HUES6 (cell line): Measurements from ENCODE around the gene PDE4D.

Experiments used
- H3K27ac ChIP-seq: 2 replicates; pipeline ENCODE4 v1.7.0; 2013; ENCODE audit warnings: low read depth, mild to moderate bottlenecking, low read length, inconsistent platforms
- H3K27me3 ChIP-seq: 2 replicates; pipeline ENCODE4 v1.6.1; 2013; ENCODE audit warnings: low read length; ENCODE audit not compliant: control insufficient read depth, insufficient read depth
- H3K36me3 ChIP-seq: 2 replicates; pipeline ENCODE4 v1.6.1; 2013; ENCODE audit warnings: low read length; ENCODE audit not compliant: control insufficient read depth, insufficient read depth
- H3K4me1 ChIP-seq: 2 replicates; pipeline ENCODE4 v1.6.1; 2013; ENCODE audit warnings: low read length; ENCODE audit not compliant: control insufficient read depth, insufficient read depth
- H3K4me3 ChIP-seq: 2 replicates; pipeline ENCODE4 v1.5.1; 2013; ENCODE audit warnings: low read depth, low read length
- H3K9ac ChIP-seq: one replicate; pipeline ENCODE4 v1.6.1; 2013; ENCODE audit warnings: mild to moderate bottlenecking, low read length
- H3K9me3 ChIP-seq: 2 replicates; pipeline ENCODE4 v1.6.1; 2013; ENCODE audit warnings: low read depth, low read length; ENCODE audit not compliant: control insufficient read depth, insufficient read depth

PDE4D gene

DNA sequence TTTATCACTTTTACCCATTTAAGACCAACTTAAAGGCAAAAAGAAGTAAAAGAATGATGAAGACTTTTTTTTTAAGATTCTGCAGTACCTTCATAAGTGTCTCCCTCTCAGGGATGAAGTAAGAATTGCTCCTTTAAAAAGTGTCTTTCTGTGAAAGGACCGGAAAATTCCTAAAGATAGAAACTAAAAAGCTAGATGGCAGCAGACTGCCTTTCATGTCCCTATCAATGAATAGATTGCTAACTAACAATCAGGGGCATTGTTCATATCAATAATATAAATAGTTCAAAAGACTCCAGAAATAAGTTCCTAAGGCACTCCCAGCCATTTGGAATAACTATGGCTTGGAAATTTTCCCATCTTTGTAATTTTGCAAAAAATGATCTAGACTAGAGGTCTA, 558.0 kb downstream of the PDE4D start:
- H3K27ac ChIP-seq = no peak overlapping the region
- no peaks in the 10 kb centered on the region for H3K36me3 ChIP-seq
- H3K4me1 ChIP-seq = no peaks in the 10 kb centered on the region
- no peak overlapping the region for H3K9ac ChIP-seq
- no peaks in the 10 kb centered on the region for H3K9me3 ChIP-seq
- H3K27me3 ChIP-seq = no peaks in the 10 kb centered on the region
- no peak overlapping the region for H3K4me3 ChIP-seq

DNA sequence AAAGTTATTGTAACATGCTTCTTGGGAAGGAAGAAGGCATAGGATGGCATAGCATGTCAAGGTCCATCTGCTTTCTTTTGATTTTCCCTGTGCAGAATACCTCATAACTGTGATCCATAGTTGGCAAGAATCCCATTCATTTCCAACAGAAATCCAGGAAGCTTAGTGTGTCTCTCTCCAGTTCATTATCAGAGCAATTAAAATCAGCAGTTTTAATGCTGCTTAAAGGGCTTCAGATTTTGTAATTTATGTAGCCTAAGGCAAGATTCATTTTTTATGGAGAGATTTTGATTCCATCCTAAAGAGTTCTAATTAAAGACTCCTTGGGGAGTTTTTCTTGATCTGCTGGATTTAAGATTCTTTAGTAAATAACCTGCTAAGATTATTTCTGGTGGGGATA, 560.1 kb downstream of the PDE4D start:
- H3K27me3 ChIP-seq = no peaks in the 10 kb centered on the region
- no peaks in the 10 kb centered on the region for H3K36me3 ChIP-seq
- H3K9me3 ChIP-seq = no peaks in the 10 kb centered on the region
- no peak overlapping the region for H3K4me3 ChIP-seq
- no peaks in the 10 kb centered on the region for H3K4me1 ChIP-seq
- H3K27ac ChIP-seq = no peak overlapping the region
- no peak overlapping the region for H3K9ac ChIP-seq

DNA sequence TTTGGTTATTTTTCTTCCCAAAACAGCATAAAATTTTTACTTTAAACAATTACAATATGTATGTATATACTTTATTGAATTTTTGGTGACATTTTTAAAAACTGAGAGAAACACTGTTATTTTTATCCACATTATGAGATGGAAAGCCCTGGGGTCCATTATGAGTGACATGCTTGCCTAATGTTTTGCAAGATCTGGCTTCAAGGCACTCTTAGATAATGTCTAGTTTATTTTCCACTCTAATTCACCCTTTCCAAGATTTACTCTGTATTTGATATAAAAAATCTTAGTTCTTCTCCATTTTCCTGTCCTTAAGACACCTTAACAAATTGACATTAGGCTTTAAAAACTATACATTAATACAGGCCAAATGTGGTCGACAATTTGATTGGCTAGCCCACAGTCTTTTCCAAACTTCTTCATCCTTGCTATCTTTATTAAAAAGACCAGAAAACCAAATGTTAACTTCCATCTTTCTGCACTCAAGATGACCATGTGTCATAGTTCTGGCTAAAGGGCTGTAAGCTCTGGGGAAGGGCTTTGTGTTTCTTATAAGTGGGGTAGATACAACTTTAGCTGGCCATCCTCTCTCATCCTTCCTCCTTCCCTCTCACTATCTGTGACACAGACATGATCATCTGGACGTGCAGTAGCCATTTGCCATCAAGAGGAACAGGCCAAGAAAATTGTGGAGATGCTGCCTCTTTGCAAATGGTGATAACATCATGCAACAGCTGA, 561.1 kb downstream of the PDE4D start:
- Histone ChIP-seq H3K9me3 (no peaks in the 10 kb centered on the region), H3K9ac (no peak overlapping the region), H3K27ac (no peak overlapping the region), H3K27me3 (no peaks in the 10 kb centered on the region), H3K4me3 (no peak overlapping the region), H3K36me3 (no peaks in the 10 kb centered on the region), H3K4me1 (no peaks in the 10 kb centered on the region)

DNA sequence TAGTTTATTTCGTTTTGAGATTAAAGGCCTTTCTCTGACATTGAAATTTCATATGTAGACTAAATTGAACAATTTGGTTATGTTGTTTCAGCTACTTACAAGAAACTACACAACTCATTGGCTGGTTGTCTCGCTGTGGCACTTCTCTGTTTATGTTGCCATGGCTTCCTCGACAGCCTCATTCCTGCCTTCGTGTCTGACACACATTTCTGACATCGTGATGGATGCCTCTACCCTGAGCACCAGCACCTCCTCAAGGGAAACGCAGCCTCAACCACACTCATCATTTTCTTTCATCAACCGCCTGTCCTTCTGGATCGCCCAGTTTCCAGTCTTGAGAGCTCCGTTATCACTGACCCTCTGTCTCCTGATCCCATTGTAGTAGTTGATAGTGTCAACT, 562.8 kb downstream of the PDE4D start:
- Histone ChIP-seq H3K9me3 (no peaks in the 10 kb centered on the region), H3K27ac (no peak overlapping the region), H3K9ac (no peak overlapping the region), H3K36me3 (no peaks in the 10 kb centered on the region), H3K4me3 (no peak overlapping the region), H3K27me3 (no peaks in the 10 kb centered on the region), H3K4me1 (no peaks in the 10 kb centered on the region)

DNA sequence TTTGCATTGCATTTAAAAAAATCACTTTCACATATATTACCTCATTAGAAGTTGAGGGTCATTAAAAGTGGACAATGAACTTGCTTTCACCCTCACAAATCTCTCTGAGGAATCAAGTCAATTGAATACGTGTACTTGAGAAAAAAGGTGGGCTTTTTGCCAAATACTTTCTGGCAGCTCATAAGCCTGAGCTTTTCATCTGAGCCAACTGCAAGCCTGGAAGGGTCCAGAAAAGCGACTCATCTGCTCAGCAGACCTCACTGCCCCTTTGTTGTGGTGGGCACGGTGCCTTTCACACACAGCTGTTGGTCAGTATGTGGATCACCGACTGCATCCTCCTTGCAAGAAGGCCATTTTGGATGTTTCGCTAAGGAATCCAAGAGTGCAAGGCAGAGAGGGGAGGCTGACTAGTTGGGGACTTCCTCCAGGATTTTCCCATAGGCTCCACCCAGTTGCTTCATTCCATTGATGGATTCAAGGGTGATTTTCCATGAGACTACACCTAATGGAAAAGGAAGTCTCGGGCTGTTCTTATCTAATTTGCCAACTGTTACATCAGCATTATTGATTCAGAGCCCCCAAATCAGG, 564.7 kb downstream of the PDE4D start:
- Histone ChIP-seq H3K9ac (no peak overlapping the region), H3K4me3 (no peak overlapping the region), H3K27me3 (no peaks in the 10 kb centered on the region), H3K4me1 (no peaks in the 10 kb centered on the region), H3K27ac (no peak overlapping the region), H3K36me3 (no peaks in the 10 kb centered on the region), H3K9me3 (no peaks in the 10 kb centered on the region)

DNA sequence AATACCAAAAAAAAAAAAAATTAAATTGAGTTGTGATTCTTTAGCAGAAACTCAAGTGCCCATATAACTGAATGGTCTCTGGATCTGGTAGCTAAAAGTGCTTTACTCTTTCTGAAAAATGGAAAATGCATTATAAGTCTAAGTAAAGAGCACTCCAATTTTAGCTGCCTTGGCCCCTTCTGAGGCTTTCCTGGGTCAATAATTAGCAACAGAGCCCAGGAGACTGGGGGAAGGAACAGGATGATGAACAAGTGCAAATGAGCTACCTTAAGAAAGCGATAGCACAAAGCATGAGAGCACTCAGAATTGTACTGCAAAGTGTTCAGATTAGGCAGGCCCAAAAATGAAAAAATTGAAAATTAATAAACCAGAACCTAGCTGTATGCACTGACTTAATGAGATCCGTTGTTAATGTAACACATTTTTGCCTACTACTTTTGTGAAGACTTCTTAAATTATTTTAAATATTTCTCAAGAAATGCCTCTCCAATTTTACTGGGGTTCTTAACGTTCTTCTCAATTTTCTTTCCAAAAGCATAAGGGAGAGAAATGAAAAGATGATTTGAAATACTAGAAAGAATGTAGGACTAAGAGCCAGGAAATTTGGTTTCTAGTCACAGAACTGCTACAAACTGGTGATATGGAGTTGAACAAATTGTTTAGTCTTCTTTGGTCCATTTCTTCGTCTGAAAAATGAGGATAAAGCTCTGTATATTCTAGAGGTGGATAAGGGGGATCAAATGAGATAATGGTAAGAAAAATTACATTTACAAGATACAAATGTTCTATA, 566.1 kb downstream of the PDE4D start:
- Histone ChIP-seq H3K9ac (no peak overlapping the region), H3K4me3 (no peak overlapping the region), H3K36me3 (no peaks in the 10 kb centered on the region), H3K9me3 (no peaks in the 10 kb centered on the region), H3K4me1 (no peaks in the 10 kb centered on the region), H3K27ac (no peak overlapping the region), H3K27me3 (no peaks in the 10 kb centered on the region)

DNA sequence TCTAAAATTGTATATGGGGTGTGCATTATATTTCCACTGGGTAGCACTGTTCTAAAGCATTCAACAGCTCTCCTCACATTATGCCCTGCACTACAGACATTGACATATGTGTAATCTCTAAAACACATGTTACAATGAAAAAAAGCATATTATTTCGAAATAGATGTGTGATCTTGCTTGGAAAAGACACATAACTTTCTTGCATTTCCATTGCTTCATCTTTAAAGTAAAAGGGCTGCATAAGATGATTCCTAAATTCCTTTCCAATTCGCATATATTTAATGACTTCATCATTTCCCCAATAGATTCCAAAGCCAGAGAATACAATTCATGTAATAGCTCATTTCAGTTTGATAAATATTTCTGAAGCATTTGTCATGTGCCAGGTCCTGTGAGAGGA, 566.9 kb downstream of the PDE4D start:
- Histone ChIP-seq H3K4me3 (no peak overlapping the region), H3K4me1 (no peaks in the 10 kb centered on the region), H3K9me3 (no peaks in the 10 kb centered on the region), H3K36me3 (no peaks in the 10 kb centered on the region), H3K9ac (no peak overlapping the region), H3K27me3 (no peaks in the 10 kb centered on the region), H3K27ac (no peak overlapping the region)

DNA sequence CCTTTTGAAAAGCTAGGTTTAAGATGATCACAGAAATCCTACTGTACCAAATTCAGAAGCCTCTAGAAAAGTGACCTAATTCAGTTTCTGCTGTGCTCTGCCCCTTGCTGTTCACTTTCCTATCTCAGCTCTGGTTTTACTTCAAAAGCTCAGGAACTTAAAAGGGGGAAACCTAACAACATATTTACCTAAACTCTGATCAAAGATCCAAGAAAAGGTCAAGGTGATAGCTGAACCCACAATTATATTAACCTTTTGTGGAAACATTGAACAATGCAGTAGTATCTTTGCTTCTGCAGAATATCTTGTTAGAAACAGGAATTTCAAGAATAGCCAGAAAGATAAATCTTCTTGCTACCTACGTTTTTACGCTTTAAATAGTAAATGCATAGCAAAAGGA, 568.5 kb downstream of the PDE4D start:
- H3K9me3 ChIP-seq = no peaks in the 10 kb centered on the region
- H3K27ac ChIP-seq = no peak overlapping the region
- no peaks in the 10 kb centered on the region for H3K4me1 ChIP-seq
- H3K9ac ChIP-seq = no peak overlapping the region
- H3K27me3 ChIP-seq = no peaks in the 10 kb centered on the region
- H3K36me3 ChIP-seq = no peaks in the 10 kb centered on the region
- H3K4me3 ChIP-seq = no peak overlapping the region

DNA sequence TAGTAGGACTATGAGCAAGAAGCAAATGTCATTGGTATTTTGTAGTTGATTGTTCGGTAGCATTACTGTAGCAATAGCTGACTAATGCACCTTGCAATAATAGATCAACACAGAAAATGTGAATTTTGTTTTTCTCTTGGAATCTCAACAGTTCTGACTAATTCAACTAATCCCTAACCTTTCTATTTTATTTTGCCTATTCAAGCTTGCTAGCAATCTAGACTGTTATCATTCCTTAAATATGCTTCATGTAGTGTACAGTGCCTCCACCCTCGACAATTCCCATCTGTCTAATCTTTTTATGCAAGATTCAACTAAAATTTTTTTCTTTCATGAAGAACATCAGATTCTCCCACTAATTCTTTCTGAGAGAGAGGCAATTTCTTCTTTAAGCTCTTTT, 570.6 kb downstream of the PDE4D start:
- no peak overlapping the region for H3K27ac ChIP-seq
- H3K9ac ChIP-seq = no peak overlapping the region
- no peaks in the 10 kb centered on the region for H3K36me3 ChIP-seq
- H3K4me1 ChIP-seq = peaks cover 2% of the 10 kb centered on the region; the same call in 1 of the 2 replicates
- H3K9me3 ChIP-seq = no peaks in the 10 kb centered on the region
- H3K27me3 ChIP-seq = no peaks in the 10 kb centered on the region
- H3K4me3 ChIP-seq = no peak overlapping the region

DNA sequence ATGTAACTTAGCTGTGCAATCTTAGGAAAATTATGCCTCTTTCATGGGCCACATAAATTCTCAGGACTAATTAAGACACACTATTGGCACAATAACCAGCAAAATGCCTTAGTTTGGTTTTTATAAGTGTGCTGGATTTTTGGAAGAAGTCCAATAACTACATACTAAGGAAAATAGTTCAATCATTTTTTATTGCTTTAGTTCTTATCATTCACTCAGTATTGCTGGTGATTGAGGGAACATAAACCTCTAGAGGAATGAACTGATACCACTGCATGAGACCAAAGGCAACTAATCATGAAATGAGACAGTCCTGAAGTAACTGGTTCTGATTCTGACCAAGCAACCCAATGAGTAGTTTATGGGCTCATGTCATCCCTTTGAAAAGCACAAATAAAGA, 571.5 kb downstream of the PDE4D start:
- Histone ChIP-seq H3K4me3 (no peak overlapping the region), H3K4me1 (peaks cover 10% of the 10 kb centered on the region), H3K27ac (no peak overlapping the region), H3K9ac (no peak overlapping the region), H3K36me3 (no peaks in the 10 kb centered on the region), H3K9me3 (no peaks in the 10 kb centered on the region), H3K27me3 (no peaks in the 10 kb centered on the region)

DNA sequence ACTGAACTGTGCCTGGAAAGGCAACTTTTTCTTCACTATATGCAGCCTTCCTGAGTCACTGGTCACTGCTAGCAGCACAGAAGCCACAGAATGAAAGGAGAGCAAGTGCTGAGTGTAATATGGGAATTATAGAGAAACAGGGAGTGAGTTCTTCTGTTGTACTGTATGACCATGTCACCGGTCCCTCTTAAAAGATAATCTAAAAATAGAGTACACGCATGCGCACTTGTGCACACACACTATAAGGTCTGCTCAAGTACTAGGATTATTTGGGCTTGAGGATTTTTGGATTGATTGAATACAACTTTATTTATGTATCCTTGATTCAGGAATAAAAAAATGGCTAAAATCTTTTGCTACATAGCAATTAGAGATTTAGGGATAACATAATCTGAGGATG, 571.9 kb downstream of the PDE4D start:
- Histone ChIP-seq H3K9me3 (no peaks in the 10 kb centered on the region), H3K27me3 (no peaks in the 10 kb centered on the region), H3K36me3 (no peaks in the 10 kb centered on the region), H3K27ac (no peak overlapping the region), H3K9ac (no peak overlapping the region), H3K4me3 (no peak overlapping the region), H3K4me1 (peaks cover 14% of the 10 kb centered on the region)
